ENCODE results near the gene CCDC149.
"Not testable (repeated sequence)": the region's sequence is repeated elsewhere in the genome, so short reads cannot be mapped to it uniquely, and the experiment has no call there.

CCDC149 gene

GRCh38 chr4:24910499-24910898 lies 2.3 kb downstream of the CCDC149 start:
- DNase-seq (ENCODE audit: low read depth) = peak; percentile 60
- TF ChIP-seq CTCF (IDR thresholded peaks at IDR 0.05; ENCODE audit: control insufficient read depth, insufficient read depth, low read depth, low read length, missing control alignments) = no peak
- H3K4me3 ChIP-seq (ENCODE audit: control insufficient read depth, low read depth, low read length) = no peak overlapping the region

- not testable (repeated sequence) for H3K4me3 ChIP-seq (ENCODE audit: control insufficient read depth, low read depth, low read length); DNase-seq (ENCODE audit: low read depth)
Measured at GRCh38 chr4:24909606-24910005, 3.2 kb downstream of the CCDC149 start.

- DNase-seq (ENCODE audit: low read depth) = no peak
- no peak for TF ChIP-seq CTCF (IDR thresholded peaks at IDR 0.05; ENCODE audit: control insufficient read depth, insufficient read depth, low read depth, low read length, missing control alignments)
- no peak overlapping the region for H3K4me3 ChIP-seq (ENCODE audit: control insufficient read depth, low read depth, low read length)
Measured at GRCh38 chr4:24897639-24898038, 15.2 kb downstream of the CCDC149 start.

- TF ChIP-seq CTCF (IDR thresholded peaks at IDR 0.05; ENCODE audit: control insufficient read depth, insufficient read depth, low read depth, low read length, missing control alignments) = no peak
- no peak for DNase-seq (ENCODE audit: low read depth)
- H3K4me3 ChIP-seq (ENCODE audit: control insufficient read depth, low read depth, low read length) = no peak overlapping the region
Measured at GRCh38 chr4:24896977-24897376, 15.9 kb downstream of the CCDC149 start.

- no peak for DNase-seq (ENCODE audit: low read depth)
- no peak overlapping the region for H3K4me3 ChIP-seq (ENCODE audit: control insufficient read depth, low read depth, low read length)
- no peak for TF ChIP-seq CTCF (IDR thresholded peaks at IDR 0.05; ENCODE audit: control insufficient read depth, insufficient read depth, low read depth, low read length, missing control alignments)
Measured at GRCh38 chr4:24896056-24896455, 16.8 kb downstream of the CCDC149 start.

GRCh38 chr4:24895461-24895860 lies 17.4 kb downstream of the CCDC149 start:
- no peak for TF ChIP-seq CTCF (IDR thresholded peaks at IDR 0.05; ENCODE audit: control insufficient read depth, insufficient read depth, low read depth, low read length, missing control alignments)
- H3K4me3 ChIP-seq (ENCODE audit: control insufficient read depth, low read depth, low read length) = no peak overlapping the region

GRCh38 chr4:24894846-24895245 lies 18.0 kb downstream of the CCDC149 start:
- DNase-seq (ENCODE audit: low read depth) = no peak
- TF ChIP-seq CTCF (IDR thresholded peaks at IDR 0.05; ENCODE audit: control insufficient read depth, insufficient read depth, low read depth, low read length, missing control alignments) = no peak
- H3K4me3 ChIP-seq (ENCODE audit: control insufficient read depth, low read depth, low read length) = no peak overlapping the region

More at GRCh38 chr4:24895461-24895860, 17.4 kb downstream of the CCDC149 start:
- no peak for DNase-seq (ENCODE audit: low read depth)

Measured in AG09309 (cell line).